HEK293 (cell line): ENCODE data around the gene C19orf73.
"Not testable (repeated sequence)": the region's sequence is repeated elsewhere in the genome, so short reads cannot be mapped to it uniquely, and the experiment has no call there.

Source experiments
- CTCF ChIP-seq: fragments of 450-650 bp; formaldehyde crosslinking; IDR thresholded peaks from 2 replicates; pipeline ENCODE4 v1.5.1; 2016; ENCODE audit warnings: missing biosample characterization, missing genetic modification characterization
- TCF7L2 ChIP-seq: IDR thresholded peaks from 2 replicates; pipeline ENCODE4 v1.6.1; 2011; ENCODE audit warnings: low read depth, mild to moderate bottlenecking, inconsistent platforms, low read length, moderate library complexity, borderline replicate concordance
- ZNF202 ChIP-seq: fragments of 450-650 bp; formaldehyde crosslinking; IDR thresholded peaks from 2 replicates; pipeline ENCODE4 v1.5.1; 2016; ENCODE audit warnings: missing biosample characterization, missing genetic modification characterization, borderline replicate concordance
- ZNF292 ChIP-seq: fragments of 450-650 bp; formaldehyde crosslinking; IDR thresholded peaks from 2 replicates; pipeline ENCODE4 v1.5.1; 2016; ENCODE audit warnings: low read depth, missing biosample characterization, missing genetic modification characterization, borderline replicate concordance
- ZNF785 ChIP-seq: fragments of 450-650 bp; formaldehyde crosslinking; IDR thresholded peaks from 2 replicates; pipeline ENCODE4 v1.5.1; 2016; ENCODE audit warnings: missing biosample characterization, missing genetic modification characterization

GRCh38 chr19:49121841-49122240, 2.9 kb upstream of the C19orf73 start:
- not testable (repeated sequence) for TF ChIP-seq ZNF292 (tag by site-specific recombination); CTCF (tag by site-specific recombination); TCF7L2; ZNF785 (tag by site-specific recombination); ZNF202
